CD4-positive, alpha-beta T cell (primary cell): ENCODE data around the gene RPS6KA2. TPM values are rescaled to one million over a fixed set of nuclear protein-coding genes. Genes with fewer than 3 reads are reported as not detected.

Source experiments
- ATAC-seq: fragments of 200-7000 bp; cut with Tn5 transposase; one replicate; pipeline ENCODE4 v1.10.0; 2022; ENCODE audit warnings: mild to moderate bottlenecking; ENCODE audit not compliant: poor library complexity
- CTCF ChIA-PET: fragments of 350-600 bp; sonication (Branson Sonifier 250); formaldehyde crosslinking; loops from one replicate; lab custom pipeline; 2021; ENCODE audit warnings: antibody characterized with exemption, inconsistent platforms; lab: Charles Lee
- POLR2A ChIA-PET: fragments of 350-600 bp; sonication (Branson Sonifier 250); formaldehyde crosslinking; loops from one replicate; lab custom pipeline; 2021; ENCODE audit warnings: antibody characterized with exemption, inconsistent platforms; lab: Charles Lee
- DNase-seq, 14 experiments: peaks; one replicate each; pipeline ENCODE4 v3.0.0-alpha.2; 2013 to 2020; ENCODE audit warnings: mixed read lengths in 2 of 14
- H3K27ac ChIP-seq, 2 donors: one replicate each; pipeline versions ENCODE4 v1.5.1 to v1.7.0; 2013; ENCODE audit warnings: low read length in 2 of 2, low read depth in 1 of 2, mild to moderate bottlenecking in 1 of 2
- H3K27me3 ChIP-seq, 2 experiments: 1 replicate in 1 of 2; 2 replicates in 1 of 2; pipeline versions ENCODE4 v1.6.1 to v1.7.0; 2013; ENCODE audit warnings: low read length in 2 of 2, control low read depth in 1 of 2, mild to moderate bottlenecking in 1 of 2, moderate library complexity in 1 of 2; ENCODE audit not compliant: insufficient read depth in 2 of 2, control insufficient read depth in 1 of 2
- H3K36me3 ChIP-seq: one replicate; pipeline ENCODE4 v1.6.1; 2013; ENCODE audit warnings: low read length, control low read depth; ENCODE audit not compliant: insufficient read depth
- H3K4me1 ChIP-seq: one replicate; pipeline ENCODE4 v1.6.1; 2013; ENCODE audit warnings: low read length, control low read depth; ENCODE audit not compliant: insufficient read depth
- H3K4me3 ChIP-seq: one replicate; pipeline ENCODE4 v1.5.1; 2013; ENCODE audit warnings: mild to moderate bottlenecking, low read length, moderate library complexity
- H3K9me3 ChIP-seq, 2 experiments: 1 replicate in 1 of 2; 2 replicates in 1 of 2; pipeline versions ENCODE4 v1.6.1 to v1.7.0; 2013; ENCODE audit warnings: low read length in 2 of 2, mild to moderate bottlenecking in 2 of 2, control low read depth in 1 of 2, moderate library complexity in 1 of 2; ENCODE audit not compliant: control insufficient read depth in 1 of 2, insufficient read depth in 1 of 2
- H3K27ac Mint-ChIP-seq: one replicate; pipeline ENCODE4 v1.8.0; 2020; ENCODE audit warnings: mixed read lengths
- H3K27me3 Mint-ChIP-seq: one replicate; pipeline ENCODE4 v1.8.0; 2021; ENCODE audit warnings: mixed read lengths
- H3K36me3 Mint-ChIP-seq: one replicate; pipeline ENCODE4 v1.8.0; 2021; ENCODE audit warnings: low read depth, mixed read lengths
- H3K4me1 Mint-ChIP-seq: one replicate; pipeline ENCODE4 v1.8.0; 2021; ENCODE audit warnings: low read depth, mixed read lengths
- H3K4me3 Mint-ChIP-seq: one replicate; pipeline ENCODE4 v1.8.0; 2020; ENCODE audit warnings: mild to moderate bottlenecking, mixed read lengths
- H3K9me3 Mint-ChIP-seq: one replicate; pipeline ENCODE4 v1.8.0; 2020; ENCODE audit warnings: mixed read lengths
- intact Hi-C, 2 experiments: fragments of 100-400 bp; cut with DNase I in 1 of 2; cut with micrococcal nuclease in 1 of 2; formaldehyde crosslinking; loops; one replicate each; pipeline versions ENCODE4 v1.15.1 to v1.9.0; 2023 to 2025; cut with DNase I, micrococcal nuclease
- total RNA-seq, 174 experiments: library from RNA in 2 of 174; stranded (reverse) in 2 of 174; gene quantifications; one replicate each; pipeline ENCODE4 v1.2.3 and lab custom pipeline; 2021 to 2026
- TF ChIP-seq, protein P1 (sequence below): fragments of 200-600 bp; IDR thresholded peaks from one replicate; pipeline ENCODE4 v1.8.0; 2022; ENCODE audit warnings: antibody characterized with exemption, mild to moderate bottlenecking

The RPS6KA2 gene
- total RNA-seq, 2 experiments from 2014 or later: 5.6 to 6.2 TPM

DNA sequence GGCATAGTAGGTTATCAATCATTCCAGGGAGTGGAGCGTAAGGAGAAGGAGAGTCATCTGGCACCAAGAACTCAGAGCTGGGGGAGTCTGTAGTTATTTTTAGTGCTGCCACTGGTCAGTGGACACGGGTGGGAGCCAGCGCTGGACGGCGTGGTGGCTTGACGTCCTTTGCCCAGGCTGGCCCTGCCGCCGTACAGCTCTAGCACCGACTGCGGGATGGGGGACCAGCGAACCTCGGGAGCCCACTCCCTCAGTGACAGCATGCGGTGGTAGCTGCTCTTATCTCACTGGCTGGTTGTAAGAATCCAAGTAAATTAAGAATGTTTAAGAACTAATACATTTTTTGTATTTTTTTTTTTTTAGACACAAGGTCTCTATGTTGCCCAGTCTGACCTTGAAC lies 32.5 kb upstream of the RPS6KA2 start:
- CTCF ChIA-PET: interaction anchor here (0.7 kb wide), 1 partner anchor 375 kb away, joined by 3 read pairs; no protein-coding TSS in a partner anchor
- TF ChIP-seq, protein P1, sequence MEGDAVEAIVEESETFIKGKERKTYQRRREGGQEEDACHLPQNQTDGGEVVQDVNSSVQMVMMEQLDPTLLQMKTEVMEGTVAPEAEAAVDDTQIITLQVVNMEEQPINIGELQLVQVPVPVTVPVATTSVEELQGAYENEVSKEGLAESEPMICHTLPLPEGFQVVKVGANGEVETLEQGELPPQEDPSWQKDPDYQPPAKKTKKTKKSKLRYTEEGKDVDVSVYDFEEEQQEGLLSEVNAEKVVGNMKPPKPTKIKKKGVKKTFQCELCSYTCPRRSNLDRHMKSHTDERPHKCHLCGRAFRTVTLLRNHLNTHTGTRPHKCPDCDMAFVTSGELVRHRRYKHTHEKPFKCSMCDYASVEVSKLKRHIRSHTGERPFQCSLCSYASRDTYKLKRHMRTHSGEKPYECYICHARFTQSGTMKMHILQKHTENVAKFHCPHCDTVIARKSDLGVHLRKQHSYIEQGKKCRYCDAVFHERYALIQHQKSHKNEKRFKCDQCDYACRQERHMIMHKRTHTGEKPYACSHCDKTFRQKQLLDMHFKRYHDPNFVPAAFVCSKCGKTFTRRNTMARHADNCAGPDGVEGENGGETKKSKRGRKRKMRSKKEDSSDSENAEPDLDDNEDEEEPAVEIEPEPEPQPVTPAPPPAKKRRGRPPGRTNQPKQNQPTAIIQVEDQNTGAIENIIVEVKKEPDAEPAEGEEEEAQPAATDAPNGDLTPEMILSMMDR: no peak

DNA sequence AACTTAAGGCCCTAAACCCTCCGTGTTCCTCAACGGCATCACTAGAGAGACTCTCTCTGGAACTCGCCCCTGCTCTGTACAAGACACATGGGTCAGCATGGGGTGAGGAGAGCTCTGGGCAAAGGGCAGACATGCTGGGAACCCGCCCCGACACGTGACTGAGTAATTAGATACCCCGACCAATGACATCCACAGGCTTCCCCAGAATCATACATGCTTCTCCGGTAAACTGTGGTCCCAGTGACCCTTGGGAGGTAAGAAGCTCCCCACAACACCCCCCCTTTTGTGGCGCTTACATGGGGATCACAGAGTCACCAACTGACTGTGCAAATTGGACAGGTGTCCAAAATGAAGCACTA lies 31.7 kb upstream of the RPS6KA2 start:
- Histone ChIP-seq H3K4me1 (peaks cover 9% of the 10 kb centered on the region), H3K36me3 (no peaks in the 10 kb centered on the region), H3K9me3 (no peaks in the 10 kb centered on the region), H3K4me3 (no peak overlapping the region), H3K27me3 (peaks cover 0 to 6% of the 10 kb centered on the region in 2 experiments), H3K27ac (no peak overlapping the region)
- H3K36me3 Mint-ChIP-seq: no peaks in the 10 kb centered on the region
- intact Hi-C loops: no loop called here
- H3K27ac Mint-ChIP-seq: no peak overlapping the region
- TF ChIP-seq, protein P1: no peak
- no peak overlapping the region for H3K4me3 Mint-ChIP-seq
- H3K27me3 Mint-ChIP-seq: peaks cover 24% of the 10 kb centered on the region
- ATAC-seq: no peak
- H3K9me3 Mint-ChIP-seq: no peaks in the 10 kb centered on the region
- peaks cover 4% of the 10 kb centered on the region for H3K4me1 Mint-ChIP-seq
- ChIA-PET CTCF (no interaction called here), POLR2A (no interaction called here)
- DNase-seq: no peak

More for the DNA sequence above, 32.5 kb upstream of the RPS6KA2 start:
- peaks cover 5% of the 10 kb centered on the region for H3K4me1 Mint-ChIP-seq
- Histone ChIP-seq H3K36me3 (no peaks in the 10 kb centered on the region), H3K4me3 (no peak overlapping the region), H3K9me3 (no peaks in the 10 kb centered on the region), H3K4me1 (peaks cover 9% of the 10 kb centered on the region), H3K27me3 (peaks cover 0 to 6% of the 10 kb centered on the region in 2 experiments), H3K27ac (no peak overlapping the region)
- no peaks in the 10 kb centered on the region for H3K9me3 Mint-ChIP-seq
- H3K27ac Mint-ChIP-seq: no peak overlapping the region
- H3K4me3 Mint-ChIP-seq: no peak overlapping the region
- POLR2A ChIA-PET: no interaction called here
- DNase-seq (no peak), ATAC-seq (no peak)
- intact Hi-C loops: no loop called here
- no peaks in the 10 kb centered on the region for H3K36me3 Mint-ChIP-seq
- H3K27me3 Mint-ChIP-seq: peaks cover 24% of the 10 kb centered on the region

DNA sequence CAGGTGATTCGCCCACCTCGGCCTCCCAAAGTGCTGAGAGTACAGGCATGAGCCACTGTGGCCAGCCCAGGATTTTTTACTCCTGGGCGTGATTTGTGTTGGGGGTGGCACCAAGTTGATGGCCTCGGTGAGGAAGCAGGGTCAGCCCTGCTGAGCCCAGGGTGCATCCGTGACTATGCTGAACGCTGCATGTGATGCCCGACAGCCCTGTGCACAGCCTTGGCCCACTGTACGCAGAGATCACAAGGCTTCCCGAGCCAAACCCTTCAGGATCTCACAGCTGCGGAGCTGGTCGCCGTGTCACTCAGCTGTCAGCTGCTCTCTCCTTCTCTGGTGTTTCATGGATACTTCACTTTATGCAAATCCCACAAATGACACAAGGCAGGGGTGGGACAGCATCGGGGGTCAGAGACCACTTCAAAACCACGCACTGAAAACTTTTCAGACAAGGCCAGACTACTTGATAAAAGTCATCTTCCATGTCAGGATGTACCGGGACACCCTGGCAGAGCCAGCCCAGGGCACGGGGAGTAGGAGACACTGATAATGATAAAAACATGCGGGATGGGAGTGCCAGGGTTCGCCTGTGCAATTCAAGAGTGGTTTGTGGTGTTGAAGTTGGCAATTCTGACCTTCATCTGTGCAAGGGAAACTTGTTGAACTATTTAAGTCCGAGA lies 31.2 kb upstream of the RPS6KA2 start:
- TF ChIP-seq, protein P1: no peak
- POLR2A ChIA-PET: no interaction called here
- CTCF ChIA-PET: no interaction called here
- intact Hi-C loops: no loop called here
- Histone ChIP-seq H3K4me1 (peaks cover 9% of the 10 kb centered on the region), H3K36me3 (no peaks in the 10 kb centered on the region), H3K27me3 (peaks cover 0 to 6% of the 10 kb centered on the region in 2 experiments), H3K4me3 (no peak overlapping the region), H3K9me3 (no peaks in the 10 kb centered on the region), H3K27ac (no peak overlapping the region)
- Mint-ChIP-seq H3K27ac (no peak overlapping the region), H3K27me3 (peaks cover 24% of the 10 kb centered on the region), H3K4me3 (no peak overlapping the region), H3K9me3 (no peaks in the 10 kb centered on the region), H3K36me3 (no peaks in the 10 kb centered on the region), H3K4me1 (no peaks in the 10 kb centered on the region)
- DNase-seq (no peak), ATAC-seq (no peak)
